GM18868 (cell line): ENCODE data around the gene PAPSS1.

Source experiments
- ATAC-seq: cut with Tn5 transposase; IDR thresholded peaks from one replicate; pipeline ENCODE4 v1.9.1; 2021; ENCODE audit warnings: mild to moderate bottlenecking, moderate library complexity; ENCODE audit not compliant: unreplicated experiment

The PAPSS1 gene

DNA sequence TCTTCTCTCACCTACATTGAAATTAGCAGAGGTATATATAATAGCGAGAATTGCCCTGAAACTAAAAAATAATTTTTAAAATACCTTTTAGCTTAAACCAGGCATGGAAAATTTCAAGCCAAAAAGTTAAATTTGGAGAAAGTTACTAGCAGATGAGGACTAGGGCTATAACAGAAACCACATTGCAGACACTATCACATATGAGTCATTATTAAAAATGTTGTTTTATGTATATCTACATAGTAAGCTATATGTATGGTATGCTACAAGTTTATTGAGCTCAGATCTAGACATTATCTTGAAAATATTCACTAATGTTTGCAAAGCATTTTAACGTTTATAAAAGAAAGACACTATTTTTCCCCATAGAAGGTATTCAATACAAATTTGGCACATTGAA is 147.8 kb downstream of the PAPSS1 start:
- ATAC-seq = no peak

- no peak for ATAC-seq
Observed at GRCh38 chr4:107570952-107571351, 149.1 kb downstream of the PAPSS1 start.

GRCh38 chr4:107564326-107564725 is 155.7 kb downstream of the PAPSS1 start:
- no peak for ATAC-seq
